ENCODE measurements around the gene ZNF649. TPM values are rescaled to one million over a fixed set of nuclear protein-coding genes. Genes with fewer than 3 reads are reported as not detected.

Gene ZNF649
- total RNA-seq, 1 experiment from 2014 or later: 9.7 TPM

DNA sequence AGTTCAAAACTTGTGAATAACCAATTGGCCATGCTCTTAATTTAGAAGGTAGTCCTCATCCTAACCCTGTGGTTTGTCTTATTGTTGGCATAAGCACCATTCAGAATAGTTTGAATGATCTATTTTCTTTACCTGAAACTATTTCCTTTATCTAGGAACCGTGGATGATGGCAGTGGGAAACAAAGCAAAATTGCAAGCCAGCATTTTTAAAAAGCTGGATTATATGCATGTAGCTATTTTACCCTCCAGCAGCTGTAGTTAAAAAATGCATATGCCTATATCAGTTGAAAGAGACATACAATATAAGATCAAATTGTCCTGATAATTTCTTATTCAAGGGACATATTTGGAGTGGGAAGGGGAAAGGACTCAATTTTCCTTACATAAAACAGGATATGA is 41.8 kb upstream of the ZNF649 start:
- H3K4me2 ChIP-seq (ENCODE audit: low read length): no peak overlapping the region
- intact Hi-C loops (cut with micrococcal nuclease): no loop called here
- TF ChIP-seq EZH2phosphoT487 (IDR thresholded peaks at IDR 0.05; ENCODE audit: borderline replicate concordance, low read length) (no peak), EZH2 (IDR thresholded peaks at IDR 0.05; ENCODE audit: low read length, unreplicated experiment) (no peak)
- TF ChIP-seq, protein P1, sequence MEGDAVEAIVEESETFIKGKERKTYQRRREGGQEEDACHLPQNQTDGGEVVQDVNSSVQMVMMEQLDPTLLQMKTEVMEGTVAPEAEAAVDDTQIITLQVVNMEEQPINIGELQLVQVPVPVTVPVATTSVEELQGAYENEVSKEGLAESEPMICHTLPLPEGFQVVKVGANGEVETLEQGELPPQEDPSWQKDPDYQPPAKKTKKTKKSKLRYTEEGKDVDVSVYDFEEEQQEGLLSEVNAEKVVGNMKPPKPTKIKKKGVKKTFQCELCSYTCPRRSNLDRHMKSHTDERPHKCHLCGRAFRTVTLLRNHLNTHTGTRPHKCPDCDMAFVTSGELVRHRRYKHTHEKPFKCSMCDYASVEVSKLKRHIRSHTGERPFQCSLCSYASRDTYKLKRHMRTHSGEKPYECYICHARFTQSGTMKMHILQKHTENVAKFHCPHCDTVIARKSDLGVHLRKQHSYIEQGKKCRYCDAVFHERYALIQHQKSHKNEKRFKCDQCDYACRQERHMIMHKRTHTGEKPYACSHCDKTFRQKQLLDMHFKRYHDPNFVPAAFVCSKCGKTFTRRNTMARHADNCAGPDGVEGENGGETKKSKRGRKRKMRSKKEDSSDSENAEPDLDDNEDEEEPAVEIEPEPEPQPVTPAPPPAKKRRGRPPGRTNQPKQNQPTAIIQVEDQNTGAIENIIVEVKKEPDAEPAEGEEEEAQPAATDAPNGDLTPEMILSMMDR (conservative IDR thresholded peaks at IDR 0.05; ENCODE audit: low read depth, low read length): no peak
- H3K27me3 ChIP-seq (ENCODE audit: low read length): no peaks in the 10 kb centered on the region
- DNase-seq (no peak), ATAC-seq (no peak)
- peaks cover 61% of the 10 kb centered on the region for H3K36me3 ChIP-seq (ENCODE audit: low read depth, low read length)
- H3K27ac ChIP-seq (ENCODE audit: low read length): no peak overlapping the region
- H3K9me3 ChIP-seq (ENCODE audit: low read length): peaks cover 89% of the 10 kb centered on the region
- H3F3A ChIP-seq (ENCODE audit: low read length, unreplicated experiment): no peaks in the 10 kb centered on the region
- no peaks in the 10 kb centered on the region for H3K9me2 ChIP-seq (replicated peaks; ENCODE audit: low read length)
- ChIA-PET POLR2A (ENCODE audit: unreplicated experiment) (no interaction called here), CTCF (no interaction called here)
- BruUV-seq (replicated peaks): no TSS peak
- no peaks in the 10 kb centered on the region for H4K20me1 ChIP-seq (ENCODE audit: low read length)
- H2AFZ ChIP-seq (ENCODE audit: low read length): no peak overlapping the region
- no peaks in the 10 kb centered on the region for H3K79me2 ChIP-seq (ENCODE audit: low read length)
- H3K9ac ChIP-seq (ENCODE audit: low read length): no peak overlapping the region
- no peak overlapping the region for H3K4me3 ChIP-seq (ENCODE audit: low read length)
- no peaks in the 10 kb centered on the region for H3K4me1 ChIP-seq (ENCODE audit: insufficient read depth, low read length)

DNA sequence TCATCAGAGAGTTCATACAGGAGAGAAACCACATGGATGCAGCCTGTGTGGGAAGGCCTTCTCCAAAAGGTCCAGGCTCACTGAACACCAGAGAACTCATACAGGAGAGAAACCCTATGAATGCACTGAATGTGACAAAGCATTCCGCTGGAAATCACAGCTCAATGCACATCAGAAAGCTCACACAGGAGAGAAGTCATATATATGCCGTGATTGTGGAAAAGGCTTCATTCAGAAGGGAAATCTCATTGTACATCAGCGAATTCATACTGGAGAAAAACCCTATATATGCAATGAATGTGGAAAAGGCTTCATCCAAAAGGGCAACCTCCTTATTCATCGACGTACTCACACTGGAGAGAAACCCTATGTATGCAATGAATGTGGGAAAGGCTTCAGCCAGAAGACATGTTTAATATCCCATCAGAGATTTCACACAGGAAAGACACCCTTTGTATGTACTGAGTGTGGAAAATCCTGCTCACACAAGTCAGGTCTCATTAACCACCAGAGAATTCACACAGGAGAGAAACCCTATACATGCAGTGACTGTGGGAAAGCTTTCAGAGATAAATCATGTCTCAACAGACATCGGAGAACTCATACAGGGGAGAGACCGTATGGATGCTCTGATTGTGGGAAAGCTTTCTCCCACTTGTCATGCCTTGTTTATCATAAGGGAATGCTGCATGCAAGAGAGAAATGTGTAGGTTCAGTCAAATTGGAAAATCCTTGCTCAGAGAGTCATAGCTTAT is 40.2 kb upstream of the ZNF649 start:
- Histone ChIP-seq H2AFZ (ENCODE audit: low read length) (no peak overlapping the region), H3K9me3 (ENCODE audit: low read length) (peaks cover 93% of the 10 kb centered on the region), H3K36me3 (ENCODE audit: low read depth, low read length) (peaks cover 76% of the 10 kb centered on the region), H3K9me2 (replicated peaks; ENCODE audit: low read length) (no peaks in the 10 kb centered on the region), H3K27ac (ENCODE audit: low read length) (no peak overlapping the region), H3K4me3 (ENCODE audit: low read length) (no peak overlapping the region; the same call in 1 of the 2 replicates), H3F3A (ENCODE audit: low read length, unreplicated experiment) (no peaks in the 10 kb centered on the region), H3K9ac (ENCODE audit: low read length) (no peak overlapping the region), H4K20me1 (ENCODE audit: low read length) (no peaks in the 10 kb centered on the region), H3K79me2 (ENCODE audit: low read length) (no peaks in the 10 kb centered on the region), H3K4me1 (ENCODE audit: insufficient read depth, low read length) (no peaks in the 10 kb centered on the region), H3K4me2 (ENCODE audit: low read length) (no peak overlapping the region), H3K27me3 (ENCODE audit: low read length) (no peaks in the 10 kb centered on the region)
- ATAC-seq (no peak), DNase-seq (no peak)
- no TSS peak for BruUV-seq (replicated peaks)
- ChIA-PET POLR2A (ENCODE audit: unreplicated experiment) (no interaction called here), CTCF (no interaction called here)
- TF ChIP-seq, protein P1 (conservative IDR thresholded peaks at IDR 0.05; ENCODE audit: low read depth, low read length): no peak
- TF ChIP-seq EZH2 (IDR thresholded peaks at IDR 0.05; ENCODE audit: low read length, unreplicated experiment): no peak
- no peak for TF ChIP-seq EZH2phosphoT487 (IDR thresholded peaks at IDR 0.05; ENCODE audit: borderline replicate concordance, low read length)
- intact Hi-C loops (cut with micrococcal nuclease): no loop called here

- Histone ChIP-seq H3K27ac (ENCODE audit: low read length) (no peak overlapping the region), H3F3A (ENCODE audit: low read length, unreplicated experiment) (no peaks in the 10 kb centered on the region), H3K27me3 (ENCODE audit: low read length) (no peaks in the 10 kb centered on the region), H2AFZ (ENCODE audit: low read length) (no peak overlapping the region), H3K9me2 (replicated peaks; ENCODE audit: low read length) (no peaks in the 10 kb centered on the region), H4K20me1 (ENCODE audit: low read length) (no peaks in the 10 kb centered on the region), H3K9ac (ENCODE audit: low read length) (no peak overlapping the region), H3K9me3 (ENCODE audit: low read length) (peaks cover 63% of the 10 kb centered on the region), H3K36me3 (ENCODE audit: low read depth, low read length) (peaks cover 91% of the 10 kb centered on the region), H3K4me2 (ENCODE audit: low read length) (no peak overlapping the region), H3K4me1 (ENCODE audit: insufficient read depth, low read length) (no peaks in the 10 kb centered on the region), H3K79me2 (ENCODE audit: low read length) (no peaks in the 10 kb centered on the region), H3K4me3 (ENCODE audit: low read length) (no peak overlapping the region)
- intact Hi-C loops (cut with micrococcal nuclease): no loop called here
- TF ChIP-seq EZH2 (IDR thresholded peaks at IDR 0.05; ENCODE audit: low read length, unreplicated experiment) (no peak), EZH2phosphoT487 (IDR thresholded peaks at IDR 0.05; ENCODE audit: borderline replicate concordance, low read length) (no peak)
- TF ChIP-seq, protein P1 (conservative IDR thresholded peaks at IDR 0.05; ENCODE audit: low read depth, low read length): no peak
- ChIA-PET CTCF (no interaction called here), POLR2A (ENCODE audit: unreplicated experiment) (no interaction called here)
- BruUV-seq (replicated peaks): no TSS peak
- DNase-seq (no peak), ATAC-seq (no peak)
Observed at GRCh38 chr19:51938936-51939335, 34.1 kb upstream of the ZNF649 start.

Data from PC-3 (cell line).